H1 (cell line): ENCODE results near the gene CELF2. TPM values are rescaled to one million over a fixed set of nuclear protein-coding genes. Genes with fewer than 3 reads are reported as not detected.

Experiments used
- CTCF ChIA-PET: fragments of 300-600 bp; sonication (Branson Sonifier 250); formaldehyde crosslinking; loops from one replicate; lab custom pipeline; 2021; ENCODE audit not compliant: partially characterized antibody; lab: Charles Lee
- POLR2A ChIA-PET: fragments of 300-600 bp; sonication (Branson Sonifier 250); formaldehyde crosslinking; loops from one replicate; lab custom pipeline; 2021; ENCODE audit warnings: inconsistent platforms; ENCODE audit not compliant: partially characterized antibody; lab: Charles Lee
- DNase-seq, 2 experiments: peaks; one replicate each; pipeline versions ENCODE4 v3.0.0 to v3.0.0-alpha.2; 2010 to 2022; ENCODE audit warnings: low spot score in 2 of 2, low read depth in 1 of 2, mixed read lengths in 1 of 2
- FAIRE-seq: peaks from 2 replicates; lab custom pipeline; 2011; peaks lifted over from hg19 to GRCh38; lab: Jason Lieb, UNC
- H2AFZ ChIP-seq: 2 replicates; pipeline ENCODE4 v1.8.1; 2012; ENCODE audit warnings: low read length, inconsistent platforms
- H2AK5ac ChIP-seq: 2 replicates; pipeline ENCODE4 v1.6.1; 2013; ENCODE audit warnings: low read depth, low read length
- H2BK120ac ChIP-seq: replicated peaks from 2 replicates; pipeline ENCODE3; 2013; ENCODE audit warnings: low read depth, low read length, inconsistent platforms
- H2BK12ac ChIP-seq: 2 replicates; pipeline ENCODE4 v1.6.1; 2013; ENCODE audit warnings: low read depth, low read length
- H2BK15ac ChIP-seq: 2 replicates; pipeline ENCODE4 v1.6.1; 2013; ENCODE audit warnings: low read length
- H2BK20ac ChIP-seq: 2 replicates; pipeline ENCODE4 v1.6.1; 2013; ENCODE audit warnings: low read length
- H2BK5ac ChIP-seq: 2 replicates; pipeline ENCODE4 v1.6.1; 2013; ENCODE audit warnings: low read depth, low read length
- H3K14ac ChIP-seq: 2 replicates; pipeline ENCODE4 v1.6.1; 2013; ENCODE audit warnings: inconsistent platforms; ENCODE audit not compliant: insufficient read length
- H3K18ac ChIP-seq: 2 replicates; pipeline ENCODE4 v1.6.1; 2013; ENCODE audit warnings: low read length; ENCODE audit errors: extremely low read depth
- H3K23ac ChIP-seq: 2 replicates; pipeline ENCODE4 v1.6.1; 2013; ENCODE audit warnings: inconsistent platforms; ENCODE audit not compliant: insufficient read length
- H3K23me2 ChIP-seq: 2 replicates; pipeline ENCODE4 v1.6.1; 2013; ENCODE audit warnings: low read depth, low read length
- H3K27ac ChIP-seq: 2 replicates; pipeline ENCODE4 v1.6.1; 2011; ENCODE audit warnings: low read depth, low read length, inconsistent platforms
- H3K27me3 ChIP-seq, 4 experiments: replicated peaks in 1 of 4; 1 replicate in 1 of 4; 2 replicates in 3 of 4; pipeline versions ENCODE4 v1.6.1 to v1.8.1; 2011 to 2013; ENCODE audit warnings: low read length in 3 of 4, mild to moderate bottlenecking in 3 of 4, inconsistent platforms in 2 of 4, mixed read lengths in 2 of 4, moderate library complexity in 1 of 4; ENCODE audit not compliant: control insufficient read depth in 3 of 4, insufficient read depth in 3 of 4; ENCODE audit errors: extremely low read depth in 1 of 4
- H3K36me3 ChIP-seq, 4 experiments: 2 replicates each; pipeline versions ENCODE4 v1.6.1 to v1.8.1; 2011 to 2013; ENCODE audit warnings: mild to moderate bottlenecking in 4 of 4, low read length in 3 of 4, moderate library complexity in 2 of 4, control low read depth in 1 of 4, inconsistent platforms in 1 of 4; ENCODE audit not compliant: insufficient read depth in 4 of 4, control insufficient read depth in 2 of 4
- H3K4ac ChIP-seq: replicated peaks from 2 replicates; pipeline ENCODE3; 2013; ENCODE audit warnings: low read length, low read depth, mixed read lengths, inconsistent platforms; ENCODE audit not compliant: insufficient read length
- H3K4me1 ChIP-seq, 4 experiments: replicated peaks in 1 of 4; 1 replicate in 1 of 4; 2 replicates in 3 of 4; pipeline versions ENCODE4 v1.6.1 to v1.8.1; 2011 to 2013; ENCODE audit warnings: low read length in 3 of 4, inconsistent platforms in 2 of 4, mixed read lengths in 1 of 4; ENCODE audit not compliant: insufficient read depth in 4 of 4, control insufficient read depth in 3 of 4
- H3K4me2 ChIP-seq, 2 experiments: 2 replicates each; pipeline versions ENCODE4 v1.6.1 to v1.8.1; 2011 to 2013; ENCODE audit warnings: low read depth in 2 of 2, low read length in 2 of 2, control low read depth in 1 of 2, inconsistent platforms in 1 of 2, mild to moderate bottlenecking in 1 of 2; ENCODE audit not compliant: insufficient read depth in 1 of 2
- H3K4me3 ChIP-seq, 4 experiments: fragments of 200-600, 300-600 bp in 1 of 4; sonication (generic), shearing (Covaris generic), sonication (Bioruptor Twin) in 1 of 4; 2 replicates each; pipeline versions ENCODE4 v1.5.1 to v1.8.1; 2011 to 2016; ENCODE audit warnings: low read length in 4 of 4, low read depth in 3 of 4, control low read depth in 2 of 4, inconsistent platforms in 2 of 4, mild to moderate bottlenecking in 2 of 4, mixed read lengths in 1 of 4, moderate library complexity in 1 of 4; ENCODE audit not compliant: insufficient read depth in 2 of 4; ENCODE audit errors: extremely low read depth in 1 of 4
- H3K56ac ChIP-seq: replicated peaks from 2 replicates; pipeline ENCODE3; 2013; ENCODE audit warnings: low read depth, mild to moderate bottlenecking, mixed read lengths, low read length, inconsistent platforms; ENCODE audit not compliant: insufficient read length
- H3K79me1 ChIP-seq: 2 replicates; pipeline ENCODE4 v1.6.1; 2013; ENCODE audit warnings: low read depth, low read length, control low read depth
- H3K79me2 ChIP-seq, 2 experiments: 2 replicates each; pipeline versions ENCODE4 v1.6.1 to v1.8.1; 2012 to 2013; ENCODE audit warnings: low read length in 2 of 2, mild to moderate bottlenecking in 2 of 2, inconsistent platforms in 1 of 2; ENCODE audit not compliant: insufficient read depth in 2 of 2, control insufficient read depth in 1 of 2
- H3K9ac ChIP-seq, 4 experiments: replicated peaks in 1 of 4; 1 replicate in 1 of 4; 2 replicates in 3 of 4; pipeline versions ENCODE4 v1.6.1 to v1.8.1; 2011 to 2013; ENCODE audit warnings: low read depth in 3 of 4, low read length in 3 of 4, control low read depth in 2 of 4, mild to moderate bottlenecking in 2 of 4, moderate library complexity in 2 of 4, inconsistent platforms in 1 of 4; ENCODE audit errors: extremely low read depth in 1 of 4
- H3K9me3 ChIP-seq, 2 experiments: 2 replicates each; pipeline versions ENCODE4 v1.6.1 to v1.8.1; 2012 to 2013; ENCODE audit warnings: mild to moderate bottlenecking in 2 of 2, moderate library complexity in 2 of 2, control low read depth in 1 of 2, inconsistent platforms in 1 of 2, low read depth in 1 of 2, low read length in 1 of 2, mixed read lengths in 1 of 2; ENCODE audit not compliant: insufficient read depth in 2 of 2
- H4K20me1 ChIP-seq, 2 experiments: replicated peaks in 1 of 2; 2 replicates each; pipeline versions ENCODE3 to v1.8.1; 2011 to 2013; ENCODE audit warnings: inconsistent platforms in 2 of 2, low read length in 2 of 2, mild to moderate bottlenecking in 1 of 2; ENCODE audit not compliant: insufficient read depth in 2 of 2, control insufficient read depth in 1 of 2
- H4K5ac ChIP-seq: 2 replicates; pipeline ENCODE4 v1.6.1; 2013; ENCODE audit warnings: low read length, low read depth, mixed read lengths, inconsistent platforms; ENCODE audit not compliant: insufficient read length
- H4K8ac ChIP-seq: 2 replicates; pipeline ENCODE4 v1.8.0; 2013; ENCODE audit warnings: mild to moderate bottlenecking, moderate library complexity, low read length, inconsistent platforms; ENCODE audit not compliant: insufficient read depth; ENCODE audit errors: extremely low read depth
- H4K91ac ChIP-seq: replicated peaks from 2 replicates; pipeline ENCODE3; 2013; ENCODE audit warnings: low read length, mixed read lengths, inconsistent platforms; ENCODE audit not compliant: insufficient read length
- BRCA1 ChIP-seq: IDR thresholded peaks from 2 replicates; pipeline ENCODE4 v1.6.1; 2012; ENCODE audit warnings: low read depth, low read length, improper control_type of control experiment
- CTCF ChIP-seq, 3 experiments: IDR thresholded peaks; 1 replicate in 2 of 3; 2 replicates in 1 of 3; pipeline versions ENCODE4 v1.5.1 to v1.6.1; 2011; ENCODE audit warnings: low read length in 3 of 3, mild to moderate bottlenecking in 3 of 3, inconsistent platforms in 2 of 3, low read depth in 1 of 3, moderate library complexity in 1 of 3; ENCODE audit not compliant: insufficient read depth in 1 of 3; ENCODE audit errors: control extremely low read depth in 1 of 3
- EGR1 ChIP-seq: IDR thresholded peaks from 2 replicates; pipeline ENCODE4 v1.6.1; 2011; ENCODE audit warnings: low read depth, low read length, borderline replicate concordance
- KDM4A ChIP-seq: IDR thresholded peaks from one replicate; pipeline ENCODE4 v1.7.1; 2012; ENCODE audit warnings: low read depth, mild to moderate bottlenecking, moderate library complexity, low read length, inconsistent platforms; ENCODE audit not compliant: severe bottlenecking
- NRF1 ChIP-seq: IDR thresholded peaks from 2 replicates; pipeline ENCODE4 v1.6.1; 2011; ENCODE audit warnings: mild to moderate bottlenecking, low read depth, low read length, improper control_type of control experiment
- POLR2A ChIP-seq, 2 experiments: IDR thresholded peaks; 1 replicate in 1 of 2; 2 replicates in 1 of 2; pipeline ENCODE4 v1.6.1; 2011; ENCODE audit warnings: low read depth in 2 of 2, low read length in 2 of 2, mild to moderate bottlenecking in 2 of 2; ENCODE audit errors: control extremely low read depth in 1 of 2
- RBBP5 ChIP-seq: IDR thresholded peaks from 2 replicates; pipeline ENCODE4 v1.7.1; 2012; ENCODE audit warnings: low read depth, mild to moderate bottlenecking, inconsistent platforms, low read length, moderate library complexity, borderline replicate concordance
- RNF2 ChIP-seq: fragments of 200-900, 300-1000 bp; sonication (generic); IDR thresholded peaks from 2 replicates; pipeline ENCODE4 v1.7.1; 2016; ENCODE audit warnings: borderline replicate concordance, low read depth, mild to moderate bottlenecking, antibody characterized with exemption, low read length; ENCODE audit not compliant: poor library complexity, severe bottlenecking; ENCODE audit errors: missing control alignments
- RXRA ChIP-seq: IDR thresholded peaks from 2 replicates; pipeline ENCODE4 v1.6.1; 2011; ENCODE audit warnings: low read depth, mild to moderate bottlenecking, low read length, moderate library complexity; ENCODE audit not compliant: insufficient read depth
- WGBS, 2 experiments: shearing (Covaris generic) in 1 of 2; methylation state at CpG; one replicate each; pipeline versions ENCODE4 v1.1.6 to v1.1.7; 2013 to 2015; ENCODE audit warnings: low lambda C conversion rate in 2 of 2, mixed read lengths in 2 of 2, inconsistent platforms in 1 of 2, low coverage in 1 of 2, missing lambda C conversion rate in 1 of 2; ENCODE audit not compliant: insufficient replicate concordance in 2 of 2, insufficient coverage in 1 of 2, insufficient read length in 1 of 2; ENCODE audit errors: extremely low coverage in 1 of 2, missing lambda C conversion rate in 1 of 2; 5-methylcytosine and 5-hydroxymethylcytosine counted together
- polyA plus RNA-seq, 7 experiments: library from polyadenylated mRNA; depleted of rRNA in 3 of 7; stranded (reverse) in 5 of 7; unstranded in 2 of 7; fragments of >200 nt in 5 of 7; fragments of 200-250 nt in 2 of 7; gene quantifications; 1 replicate in 5 of 7; 2 replicates in 1 of 7; 4 replicates in 1 of 7; pipeline versions ENCODE4 v1.2.1 to v1.2.3, GENCODE V29; 2011 to 2013; ENCODE audit warnings: missing spikeins in 2 of 7, mixed read lengths in 2 of 7
- total RNA-seq: library from RNA; stranded (reverse); fragmentation: NEBNext Ultra II Directional; extraction: Animal tissue kit (Norgen Biotek cat#: 25700); gene quantifications from 2 replicates; pipeline ENCODE4 v1.2.1, GENCODE V29; 2021

Gene CELF2
- total and polyA plus RNA-seq, 2 of the 8 experiments (the other 6 are each of a cell fraction or from before 2014, with no cell fraction given) = 18.3 to 22.7 TPM

- H3K27me3 ChIP-seq = peaks cover 0 to 1% (median 0%) of the 10 kb centered on the region in 4 experiments; a peak in 1 of 7 replicates
- no peaks in the 10 kb centered on the region for H4K20me1 ChIP-seq
- H2BK120ac ChIP-seq = no peak overlapping the region
- no peak overlapping the region for H2BK15ac ChIP-seq
- H3K36me3 ChIP-seq = no peaks in the 10 kb centered on the region; a peak in 1 of 8 replicates
- no peak overlapping the region for H3K9ac ChIP-seq
- ChIA-PET CTCF (interaction anchor here (0.9 to 1.8 kb wide), 5 partner anchors 10 to 188 kb away, joined by 3 to 5 read pairs (median 4); no protein-coding TSS in a partner anchor), POLR2A (interaction anchor here (1.2 to 1.3 kb wide), 2 partner anchors 10 to 12 kb away, joined by 4 read pairs; no protein-coding TSS in a partner anchor)
- H2AFZ ChIP-seq = no peak overlapping the region
- no peak overlapping the region for H2AK5ac ChIP-seq
- H4K8ac ChIP-seq = no peak overlapping the region
- no peak overlapping the region for H2BK5ac ChIP-seq
- H4K91ac ChIP-seq = no peak overlapping the region
- H2BK20ac ChIP-seq = no peak overlapping the region
- H2BK12ac ChIP-seq = no peak overlapping the region
- no peaks in the 10 kb centered on the region for H3K23me2 ChIP-seq
- H3K4me1 ChIP-seq = no peaks in the 10 kb centered on the region
- H3K27ac ChIP-seq = no peak overlapping the region
- H3K4ac ChIP-seq = no peak overlapping the region
- no peaks in the 10 kb centered on the region for H3K79me2 ChIP-seq
- no peak overlapping the region for H3K56ac ChIP-seq
- FAIRE-seq (no peak), DNase-seq (no peak)
- H3K18ac ChIP-seq = no peak overlapping the region
- WGBS, 2 experiments = 93% methylated on average over 1 of the region's 1 CpG; no CpG with 5 or more reads in 1 of the 2 experiments
- H3K4me3 ChIP-seq = no peak overlapping the region
- H4K5ac ChIP-seq = no peak overlapping the region
- H3K23ac ChIP-seq = no peak overlapping the region
- H3K4me2 ChIP-seq = no peak overlapping the region
- no peaks in the 10 kb centered on the region for H3K9me3 ChIP-seq
- H3K79me1 ChIP-seq = no peaks in the 10 kb centered on the region
- H3K14ac ChIP-seq = no peak overlapping the region
- TF ChIP-seq POLR2A (IDR thresholded peaks at IDR 0.05; ENCODE audit: control extremely low read depth in 1 of 2, low read depth in 2 of 2, low read length in 2 of 2) (no peak), KDM4A (no peak), EGR1 (no peak), RNF2 (no peak), RXRA (no peak), RBBP5 (no peak), NRF1 (no peak), BRCA1 (no peak), CTCF (IDR thresholded peaks at IDR 0.05; ENCODE audit: control extremely low read depth in 1 of 3, insufficient read depth in 1 of 3, low read depth in 1 of 3, low read length in 3 of 3) (no peak)
Measured at GRCh38 chr10:11082526-11082925, 64.9 kb downstream of the CELF2 start.
